H9 (cell line): ENCODE results near the gene CDCP2. TPM values are rescaled to one million over a fixed set of nuclear protein-coding genes. Genes with fewer than 3 reads are reported as not detected.

Source experiments
- DNase-seq: peaks from one replicate; pipeline ENCODE4 v3.0.0-alpha.2; 2017
- H2AFZ ChIP-seq: one replicate; pipeline ENCODE4 v1.6.1; 2013; ENCODE audit warnings: mild to moderate bottlenecking, low read length, control low read depth, moderate library complexity
- H2AK5ac ChIP-seq: 2 replicates; pipeline ENCODE4 v1.6.1; 2013; ENCODE audit warnings: low read length, control low read depth, mixed read lengths; ENCODE audit not compliant: insufficient read length
- H2BK120ac ChIP-seq: one replicate; pipeline ENCODE4 v1.6.1; 2013; ENCODE audit warnings: low read depth, mild to moderate bottlenecking, low read length, control low read depth, inconsistent platforms; ENCODE audit not compliant: poor library complexity, severe bottlenecking
- H2BK12ac ChIP-seq: 2 replicates; pipeline ENCODE4 v1.6.1; 2013; ENCODE audit warnings: low read length, control low read depth, mixed read lengths, low read depth; ENCODE audit not compliant: insufficient read length
- H2BK15ac ChIP-seq: 2 replicates; pipeline ENCODE4 v1.6.1; 2013; ENCODE audit warnings: low read depth, low read length, control low read depth
- H2BK20ac ChIP-seq: one replicate; pipeline ENCODE4 v1.6.1; 2013; ENCODE audit warnings: low read depth, mild to moderate bottlenecking, low read length, control low read depth, inconsistent platforms; ENCODE audit not compliant: poor library complexity, severe bottlenecking
- H2BK5ac ChIP-seq: 2 replicates; pipeline ENCODE4 v1.6.1; 2013; ENCODE audit warnings: low read length, control low read depth, mixed read lengths; ENCODE audit not compliant: insufficient read length
- H3K14ac ChIP-seq: 2 replicates; pipeline ENCODE4 v1.6.1; 2013; ENCODE audit warnings: low read length, control low read depth; ENCODE audit not compliant: insufficient read depth
- H3K18ac ChIP-seq: 2 replicates; pipeline ENCODE4 v1.6.1; 2013; ENCODE audit warnings: low read depth, mild to moderate bottlenecking, mixed read lengths, low read length, control low read depth; ENCODE audit not compliant: insufficient read length
- H3K23ac ChIP-seq: 2 replicates; pipeline ENCODE4 v1.6.1; 2013; ENCODE audit warnings: low read length, control low read depth, mixed read lengths, low read depth; ENCODE audit not compliant: insufficient read length
- H3K23me2 ChIP-seq: 2 replicates; pipeline ENCODE4 v1.6.1; 2013; ENCODE audit warnings: low read depth, mild to moderate bottlenecking, mixed read lengths, low read length, control low read depth; ENCODE audit not compliant: insufficient read length, poor library complexity, severe bottlenecking
- H3K27ac ChIP-seq: 2 replicates; pipeline ENCODE4 v1.5.1; 2013; ENCODE audit warnings: low read length, control low read depth, mixed read lengths, low read depth; ENCODE audit not compliant: insufficient read length
- H3K27me3 ChIP-seq: 2 replicates; pipeline ENCODE4 v1.6.1; 2013; ENCODE audit warnings: low read length, control low read depth, inconsistent platforms; ENCODE audit not compliant: insufficient read depth
- H3K4ac ChIP-seq: 2 replicates; pipeline ENCODE4 v1.6.1; 2013; ENCODE audit warnings: low read depth, mild to moderate bottlenecking, control low read depth, inconsistent platforms, low read length, moderate library complexity
- H3K4me1 ChIP-seq: 2 replicates; pipeline ENCODE4 v1.6.1; 2013; ENCODE audit warnings: low read length, control low read depth, inconsistent platforms; ENCODE audit not compliant: insufficient read depth
- H3K4me2 ChIP-seq: 2 replicates; pipeline ENCODE4 v1.6.1; 2013; ENCODE audit warnings: low read length, control low read depth, mixed read lengths; ENCODE audit not compliant: insufficient read length, insufficient read depth
- H3K56ac ChIP-seq: 2 replicates; pipeline ENCODE4 v1.6.1; 2013; ENCODE audit warnings: low read depth, mild to moderate bottlenecking, mixed read lengths, low read length, control low read depth; ENCODE audit not compliant: insufficient read length
- H3K79me1 ChIP-seq: 2 replicates; pipeline ENCODE4 v1.6.1; 2013; ENCODE audit warnings: low read depth, mild to moderate bottlenecking, moderate library complexity, low read length, control low read depth, inconsistent platforms; ENCODE audit not compliant: insufficient read depth, poor library complexity, severe bottlenecking
- H3K79me2 ChIP-seq: 2 replicates; pipeline ENCODE4 v1.6.1; 2013; ENCODE audit warnings: low read length, control low read depth, inconsistent platforms; ENCODE audit not compliant: insufficient read depth
- H3K9ac ChIP-seq: 2 replicates; pipeline ENCODE4 v1.6.1; 2013; ENCODE audit warnings: low read length, control low read depth, mixed read lengths; ENCODE audit not compliant: insufficient read length; ENCODE audit errors: extremely low read depth
- H3K9me3 ChIP-seq: one replicate; pipeline ENCODE4 v1.6.1; 2013; ENCODE audit warnings: low read depth, low read length, inconsistent platforms; ENCODE audit not compliant: control insufficient read depth
- H3T11ph ChIP-seq: one replicate; pipeline ENCODE4 v1.6.1; 2013; ENCODE audit warnings: mild to moderate bottlenecking, low read length, control low read depth, inconsistent platforms
- H4K20me1 ChIP-seq: one replicate; pipeline ENCODE4 v1.6.1; 2013; ENCODE audit not compliant: control insufficient read depth, insufficient read length, insufficient read depth
- H4K5ac ChIP-seq: 2 replicates; pipeline ENCODE4 v1.6.1; 2013; ENCODE audit warnings: low read depth, mild to moderate bottlenecking, mixed read lengths, low read length, control low read depth; ENCODE audit not compliant: insufficient read length
- H4K8ac ChIP-seq: replicated peaks from 2 replicates; pipeline ENCODE4 v1.6.1; 2013; ENCODE audit warnings: low read length, control low read depth, mixed read lengths, low read depth; ENCODE audit not compliant: insufficient read length
- H4K91ac ChIP-seq: 2 replicates; pipeline ENCODE4 v1.6.1; 2013; ENCODE audit warnings: low read depth, mild to moderate bottlenecking, moderate library complexity, mixed read lengths, low read length, control low read depth; ENCODE audit not compliant: insufficient read length
- H3K27ac Mint-ChIP-seq, 3 experiments: 2 replicates in 2 of 3; 3 replicates in 1 of 3; pipeline ENCODE4 v1.8.0; 2020 to 2021; ENCODE audit warnings: mixed read lengths in 3 of 3, mild to moderate bottlenecking in 1 of 3, moderate library complexity in 1 of 3
- H3K27me3 Mint-ChIP-seq: 2 replicates; pipeline ENCODE4 v1.8.0; 2021; ENCODE audit warnings: low read depth, mild to moderate bottlenecking, moderate library complexity, mixed read lengths
- H3K36me3 Mint-ChIP-seq, 3 experiments: 2 replicates in 2 of 3; 3 replicates in 1 of 3; pipeline ENCODE4 v1.8.0; 2020 to 2021; ENCODE audit warnings: low read depth in 3 of 3, mixed read lengths in 3 of 3; ENCODE audit not compliant: insufficient read depth in 1 of 3
- H3K4me1 Mint-ChIP-seq, 2 experiments: 2 replicates each; pipeline ENCODE4 v1.8.0; 2020; ENCODE audit warnings: mixed read lengths in 2 of 2
- H3K4me3 Mint-ChIP-seq, 2 experiments: 2 replicates in 1 of 2; 3 replicates in 1 of 2; pipeline ENCODE4 v1.8.0; 2020 to 2021; ENCODE audit warnings: mild to moderate bottlenecking in 2 of 2, mixed read lengths in 2 of 2, moderate library complexity in 1 of 2
- H3K9me3 Mint-ChIP-seq, 2 experiments: 2 replicates in 1 of 2; 3 replicates in 1 of 2; pipeline ENCODE4 v1.8.0; 2020; ENCODE audit warnings: mild to moderate bottlenecking in 2 of 2, mixed read lengths in 2 of 2, moderate library complexity in 1 of 2
- WGBS: extraction: QIAGEN DNeasy Blood & Tissue Kit; methylation state at CpG from one replicate; pipeline ENCODE4 v1.1.7; 2013; ENCODE audit warnings: missing lambda C conversion rate, low lambda C conversion rate, mixed read lengths; ENCODE audit not compliant: insufficient read length; ENCODE audit errors: extremely low coverage; 5-methylcytosine and 5-hydroxymethylcytosine counted together
- total RNA-seq: library from RNA; stranded (reverse); gene quantifications from 2 replicates; pipeline ENCODE4 v1.2.1, GENCODE V29; 2021
- TF ChIP-seq, protein P1 (sequence below): fragments of 200-600 bp; sonication (generic); conservative IDR thresholded peaks from 3 replicates; pipeline ENCODE4 v1.8.0; 2021; ENCODE audit warnings: antibody characterized with exemption, mild to moderate bottlenecking

CDCP2 gene
- total RNA-seq, 1 experiment from 2014 or later, result not detected

GRCh38 chr1:54131419-54131818 is 21.4 kb downstream of the CDCP2 start:
- Histone ChIP-seq H3T11ph (no peak overlapping the region), H4K20me1 (no peaks in the 10 kb centered on the region), H3K79me1 (no peaks in the 10 kb centered on the region), H2AK5ac (no peak overlapping the region), H3K14ac (no peak overlapping the region), H2AFZ (no peak overlapping the region), H2BK15ac (no peak overlapping the region), H3K9ac (no peak overlapping the region), H3K56ac (no peak overlapping the region), H3K4me1 (no peaks in the 10 kb centered on the region; the same call in 1 of the 2 replicates), H3K27me3 (no peaks in the 10 kb centered on the region), H3K4ac (no peak overlapping the region), H4K91ac (no peak overlapping the region), H3K79me2 (no peaks in the 10 kb centered on the region), H2BK12ac (no peak overlapping the region), H4K5ac (no peak overlapping the region), H3K9me3 (no peaks in the 10 kb centered on the region), H3K27ac (no peak overlapping the region), H2BK120ac (no peak overlapping the region), H4K8ac (no peak overlapping the region), H2BK5ac (no peak overlapping the region), H3K18ac (no peak overlapping the region), H3K23me2 (no peaks in the 10 kb centered on the region), H2BK20ac (no peak overlapping the region), H3K4me2 (no peak overlapping the region), H3K23ac (no peak overlapping the region)
- no peak overlapping the region for H3K27ac Mint-ChIP-seq
- no peak for DNase-seq
- peaks cover 24 to 26% of the 10 kb centered on the region in 2 experiments for H3K4me1 Mint-ChIP-seq
- TF ChIP-seq, protein P1, sequence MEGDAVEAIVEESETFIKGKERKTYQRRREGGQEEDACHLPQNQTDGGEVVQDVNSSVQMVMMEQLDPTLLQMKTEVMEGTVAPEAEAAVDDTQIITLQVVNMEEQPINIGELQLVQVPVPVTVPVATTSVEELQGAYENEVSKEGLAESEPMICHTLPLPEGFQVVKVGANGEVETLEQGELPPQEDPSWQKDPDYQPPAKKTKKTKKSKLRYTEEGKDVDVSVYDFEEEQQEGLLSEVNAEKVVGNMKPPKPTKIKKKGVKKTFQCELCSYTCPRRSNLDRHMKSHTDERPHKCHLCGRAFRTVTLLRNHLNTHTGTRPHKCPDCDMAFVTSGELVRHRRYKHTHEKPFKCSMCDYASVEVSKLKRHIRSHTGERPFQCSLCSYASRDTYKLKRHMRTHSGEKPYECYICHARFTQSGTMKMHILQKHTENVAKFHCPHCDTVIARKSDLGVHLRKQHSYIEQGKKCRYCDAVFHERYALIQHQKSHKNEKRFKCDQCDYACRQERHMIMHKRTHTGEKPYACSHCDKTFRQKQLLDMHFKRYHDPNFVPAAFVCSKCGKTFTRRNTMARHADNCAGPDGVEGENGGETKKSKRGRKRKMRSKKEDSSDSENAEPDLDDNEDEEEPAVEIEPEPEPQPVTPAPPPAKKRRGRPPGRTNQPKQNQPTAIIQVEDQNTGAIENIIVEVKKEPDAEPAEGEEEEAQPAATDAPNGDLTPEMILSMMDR, result no peak
- H3K27me3 Mint-ChIP-seq, result peaks cover 15% of the 10 kb centered on the region
- H3K4me3 Mint-ChIP-seq, result no peak overlapping the region
- no CpG with 5 or more reads among the region's 2 CpGs for WGBS
- no peaks in the 10 kb centered on the region for H3K36me3 Mint-ChIP-seq
- H3K9me3 Mint-ChIP-seq, result no peaks in the 10 kb centered on the region; a peak in 1 of 5 replicates
